ENCODE data around the gene BIVM. TPM values are rescaled to one million over a fixed set of nuclear protein-coding genes. Genes with fewer than 3 reads are reported as not detected.
A peak's percentile ranks its signal among the peaks of the same experiment; 100 is the strongest.
"Not testable (repeated sequence)": the region's sequence is repeated elsewhere in the genome, so short reads cannot be mapped to it uniquely, and the experiment has no call there.

Gene BIVM
- total and polyA plus RNA-seq, 8 donors = 8.2 to 14.1 (median 11.2) TPM

- Histone ChIP-seq H3K36me3 (no peaks in the 10 kb centered on the region), H3K4me1 (peaks cover 0 to 3% (median 0%) of the 10 kb centered on the region in 3 donors), H3K27ac (peak overlapping the region in 2 of 4 donors; percentile 11 to 84), H3K27me3 (no peaks in the 10 kb centered on the region), H3K4me3 (peak overlapping the region in 1 of 4 donors; percentile 91), H3K9me3 (no peaks in the 10 kb centered on the region)
- no peak for DNase-seq
- TF ChIP-seq CTCF (IDR thresholded peaks at IDR 0.05) = no peak
- WGBS, 2 donors = 81 to 82% methylated on average over 14 of the region's 14 CpGs
- ATAC-seq = no peak
- intact Hi-C loops (cut with DNase I) = no loop called here
- no peak for FAIRE-seq
Observed at GRCh38 chr13:102774591-102775520, 24.1 kb upstream of the BIVM start.

- intact Hi-C loops (cut with DNase I) = no loop called here
- Histone ChIP-seq H3K4me1 (peaks cover 0 to 3% (median 0%) of the 10 kb centered on the region in 3 donors), H3K36me3 (no peaks in the 10 kb centered on the region), H3K9me3 (no peaks in the 10 kb centered on the region), H3K4me3 (no peak overlapping the region), H3K27ac (no peak overlapping the region), H3K27me3 (no peaks in the 10 kb centered on the region)
- WGBS, 2 donors = 67 to 80% methylated on average over 2 of the region's 2 CpGs
- ATAC-seq = no peak
- FAIRE-seq = no peak
- no peak for DNase-seq
- no peak for TF ChIP-seq CTCF (IDR thresholded peaks at IDR 0.05)
Observed at GRCh38 chr13:102776271-102776670, 22.6 kb upstream of the BIVM start.

- no peaks in the 10 kb centered on the region for H3K27me3 ChIP-seq
- no peaks in the 10 kb centered on the region for H3K9me3 ChIP-seq
- intact Hi-C loops (cut with DNase I) = no loop called here
- ATAC-seq (no peak), FAIRE-seq (no peak), DNase-seq (no peak)
- no peak overlapping the region for H3K27ac ChIP-seq
- H3K4me1 ChIP-seq = no peaks in the 10 kb centered on the region
- no peak overlapping the region for H3K4me3 ChIP-seq
- 68 to 77% methylated on average over 3 of the region's 3 CpGs for WGBS, 2 donors
- no peak for TF ChIP-seq CTCF (IDR thresholded peaks at IDR 0.05)
- no peaks in the 10 kb centered on the region for H3K36me3 ChIP-seq
Observed at GRCh38 chr13:102777736-102778135, 21.2 kb upstream of the BIVM start.

GRCh38 chr13:102779436-102780159 lies 19.3 kb upstream of the BIVM start:
- ATAC-seq = peak in 2 of 4 donors; percentile 19 to 63
- no peak for FAIRE-seq
- Histone ChIP-seq H3K4me3 (no peak overlapping the region), H3K36me3 (no peaks in the 10 kb centered on the region), H3K9me3 (no peaks in the 10 kb centered on the region), H3K27ac (no peak overlapping the region), H3K27me3 (no peaks in the 10 kb centered on the region), H3K4me1 (no peaks in the 10 kb centered on the region)
- TF ChIP-seq CTCF (IDR thresholded peaks at IDR 0.05) = no peak
- WGBS, 2 donors = 71 to 79% methylated on average over 5 of the region's 5 CpGs
- DNase-seq = no peak
- intact Hi-C loops (cut with DNase I) = no loop called here

GRCh38 chr13:102780656-102781055 lies 18.3 kb upstream of the BIVM start:
- H3K4me1 ChIP-seq; H3K27ac ChIP-seq; DNase-seq; H3K4me3 ChIP-seq; H3K36me3 ChIP-seq; intact Hi-C loops (cut with DNase I); H3K9me3 ChIP-seq; ATAC-seq; H3K27me3 ChIP-seq; FAIRE-seq: not testable (repeated sequence)
- WGBS, 2 donors = 85 to 92% methylated on average over 4 of the region's 4 CpGs
